CD1c-positive myeloid dendritic cell (primary cell): Measurements from ENCODE around the gene LBP.
A peak's percentile ranks its signal among the peaks of the same experiment; 100 is the strongest.
"Not testable (repeated sequence)": the region's sequence is repeated elsewhere in the genome, so short reads cannot be mapped to it uniquely, and the experiment has no call there.

Source experiments
- DNase-seq: peaks from one replicate; pipeline ENCODE4 v3.0.0-alpha.2; 2016; ENCODE audit errors: extremely low spot score

The LBP gene

DNA sequence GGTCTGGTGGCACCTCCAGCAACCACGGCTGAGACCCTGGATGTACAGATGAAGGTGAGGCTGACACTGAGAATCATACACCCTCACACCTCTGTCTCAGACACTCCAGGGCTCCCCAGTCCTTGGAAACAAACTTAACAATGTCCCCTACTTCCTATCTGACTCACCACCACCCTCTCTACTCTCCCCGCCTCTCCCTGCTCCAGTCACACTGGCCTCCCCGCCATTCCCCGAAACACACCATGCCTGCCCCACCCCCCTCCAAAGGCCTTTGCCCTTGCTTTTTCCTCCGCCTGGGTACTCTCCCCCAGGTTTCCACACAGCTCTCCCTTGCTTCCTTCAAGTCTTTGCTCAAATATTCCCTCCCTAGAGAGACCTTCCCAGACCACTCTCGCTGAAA is 26.1 kb upstream of the LBP start:
- no peak for DNase-seq

DNA sequence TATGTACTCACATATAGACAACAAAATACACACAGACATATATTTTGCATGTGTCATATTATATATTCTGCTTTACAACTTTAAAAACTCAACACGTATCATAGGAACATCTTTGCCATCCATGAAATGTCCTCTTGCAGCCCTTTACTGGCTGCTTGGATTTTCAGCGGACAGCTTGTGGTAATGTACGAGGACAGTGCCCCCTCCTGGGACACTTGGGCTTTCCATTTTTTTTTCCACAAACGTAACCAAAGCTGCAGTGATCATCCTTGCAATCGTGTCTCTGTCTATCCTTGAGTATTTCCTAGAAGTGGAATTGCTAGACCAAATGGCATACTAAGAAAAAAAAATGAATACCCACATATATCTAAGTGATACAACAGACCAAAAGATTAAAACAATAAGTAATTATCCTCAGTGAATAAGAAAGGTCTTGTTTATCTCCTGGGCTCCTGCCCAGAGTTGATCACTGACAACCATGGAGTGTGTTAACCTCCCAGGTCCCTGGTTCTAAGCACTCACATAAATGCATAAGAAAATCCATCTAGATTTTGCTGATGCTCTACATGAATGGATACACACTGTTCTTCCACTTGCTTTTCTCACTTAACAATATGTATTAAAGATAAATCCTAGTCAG is 24.2 kb upstream of the LBP start:
- peak; percentile 66 for DNase-seq

DNA sequence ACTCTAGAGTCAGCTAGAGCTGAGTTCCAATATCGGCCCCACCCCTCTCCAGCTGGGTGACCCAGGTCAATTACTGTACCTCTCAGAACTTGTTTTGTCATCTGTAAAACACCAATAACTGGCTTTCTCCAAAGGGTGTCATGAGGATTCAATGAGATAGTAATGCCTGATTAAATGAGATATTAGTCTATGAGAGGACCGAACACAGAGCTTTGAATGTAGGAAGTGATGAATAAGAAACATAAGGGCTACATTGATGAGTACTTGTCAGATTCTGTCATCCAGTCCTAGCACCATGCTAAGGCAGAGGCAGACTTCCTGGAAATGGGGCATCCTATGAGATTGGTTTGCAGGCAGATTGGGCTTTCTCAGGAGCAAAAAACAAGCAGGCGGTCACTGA is 22.1 kb upstream of the LBP start:
- DNase-seq: no peak

DNA sequence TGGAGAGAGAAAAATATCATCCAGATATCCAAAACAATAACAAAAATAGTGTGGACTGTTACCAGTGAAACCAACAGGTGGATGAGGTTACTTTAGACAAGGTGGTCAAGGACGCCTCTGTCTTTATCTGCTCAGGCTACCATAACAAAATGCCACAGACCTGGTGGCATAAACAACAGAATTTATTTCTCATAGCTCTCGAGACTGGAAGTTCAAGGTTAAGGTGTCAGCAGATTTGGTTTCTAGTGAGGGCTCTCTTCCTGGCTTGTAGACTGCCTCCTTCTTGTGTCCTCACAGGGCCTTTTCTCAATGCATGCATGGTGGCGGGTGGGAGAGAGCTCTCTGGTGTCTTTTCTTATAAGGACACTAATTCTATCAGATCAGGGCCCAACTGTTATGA is 21.1 kb upstream of the LBP start:
- no peak for DNase-seq

DNA sequence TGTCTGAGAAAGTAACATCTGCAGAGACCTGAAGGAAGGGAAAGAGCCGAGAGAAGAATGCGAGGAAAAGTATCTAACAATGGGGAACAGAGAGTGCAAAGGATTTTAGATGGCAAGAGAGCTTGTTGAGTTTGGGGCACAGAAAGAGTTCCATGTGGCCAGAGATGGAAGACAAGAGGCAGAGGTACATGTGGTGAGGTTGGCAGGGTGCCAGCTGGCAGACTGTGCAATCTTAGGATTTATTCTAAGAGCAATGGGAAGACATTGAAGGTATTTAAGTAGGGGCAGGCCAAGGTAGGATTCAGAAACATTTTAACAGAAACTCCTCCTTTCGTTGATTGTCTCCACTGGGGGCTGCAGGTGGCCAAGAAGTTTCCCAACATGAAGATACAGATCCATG is 20.4 kb upstream of the LBP start:
- DNase-seq: no peak

DNA sequence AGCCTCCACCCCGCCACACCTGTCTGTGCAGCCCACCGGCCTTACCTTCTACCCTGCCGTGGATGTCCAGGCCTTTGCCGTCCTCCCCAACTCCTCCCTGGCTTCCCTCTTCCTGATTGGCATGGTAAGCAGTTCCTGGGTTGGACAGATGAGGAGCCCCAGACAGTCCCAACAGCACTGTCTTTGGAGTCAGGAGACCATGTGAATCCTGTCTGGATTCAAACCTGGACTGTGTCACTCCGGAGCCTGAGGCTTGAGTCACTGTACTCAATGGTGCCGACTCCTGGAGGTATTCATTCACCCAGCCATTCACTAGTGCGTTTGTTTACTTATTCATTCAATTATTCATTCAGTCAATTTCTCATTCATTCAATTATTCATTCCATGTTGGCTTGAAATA is 20.0 kb upstream of the LBP start:
- no peak for DNase-seq

DNA sequence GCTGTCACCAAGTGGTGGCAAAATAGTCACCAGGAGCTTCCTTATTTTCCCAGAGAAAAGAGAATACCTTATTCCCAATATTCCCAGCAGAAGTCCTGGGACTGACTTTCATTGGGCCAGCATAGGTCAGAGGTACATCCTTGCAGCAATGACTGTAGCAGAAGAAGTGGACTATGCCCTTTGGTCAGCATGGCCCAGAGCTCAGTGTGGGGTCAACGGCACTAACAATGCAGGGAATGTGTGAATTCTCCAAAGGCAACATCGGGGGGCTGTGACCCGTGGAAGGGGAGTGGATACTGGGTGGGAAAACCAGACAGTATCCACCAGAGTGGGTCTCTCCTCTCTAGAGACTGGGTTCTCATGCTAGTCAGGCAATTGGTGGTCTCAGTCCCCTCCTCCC is 15.6 kb upstream of the LBP start:
- no peak for DNase-seq

DNA sequence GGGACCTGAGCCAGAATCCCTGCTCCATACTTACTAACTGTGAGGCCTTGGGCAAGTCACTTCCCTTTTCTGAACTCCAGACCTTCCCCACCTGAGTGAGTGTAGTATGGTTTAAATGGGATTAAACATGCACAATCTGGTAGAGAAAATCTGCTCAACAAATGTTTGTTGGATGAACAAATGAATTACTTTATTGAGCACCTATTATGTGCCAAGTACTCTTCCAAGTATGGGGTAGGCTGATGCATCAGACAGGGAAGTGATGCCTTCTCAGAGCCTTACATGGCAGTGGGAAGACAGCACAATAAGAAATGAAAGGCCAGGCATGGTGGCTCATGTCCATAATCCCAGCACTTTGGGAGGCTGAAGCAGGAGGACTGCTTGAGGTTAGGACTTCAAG is 15.0 kb upstream of the LBP start:
- no peak for DNase-seq

DNA sequence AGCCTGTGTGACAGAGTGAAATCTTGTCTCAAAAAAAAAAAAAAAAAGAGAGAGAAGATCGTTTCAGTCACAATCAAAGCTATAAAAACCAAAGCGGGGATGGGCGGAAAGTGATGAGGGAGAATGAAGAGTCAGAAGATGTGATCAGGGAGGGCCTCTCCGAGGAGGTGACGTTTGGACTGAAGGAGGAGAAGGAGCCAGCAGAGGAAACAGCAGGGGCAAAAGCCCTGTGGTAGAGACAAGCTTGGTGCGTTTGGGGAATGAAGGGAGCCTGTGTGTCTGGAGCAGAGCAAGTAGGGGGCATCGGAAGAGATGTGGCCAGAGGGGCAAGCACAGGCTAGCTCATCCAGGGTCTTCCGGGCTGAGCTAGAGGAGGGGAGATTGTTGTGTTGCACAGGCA is 14.5 kb upstream of the LBP start:
- no peak for DNase-seq

DNA sequence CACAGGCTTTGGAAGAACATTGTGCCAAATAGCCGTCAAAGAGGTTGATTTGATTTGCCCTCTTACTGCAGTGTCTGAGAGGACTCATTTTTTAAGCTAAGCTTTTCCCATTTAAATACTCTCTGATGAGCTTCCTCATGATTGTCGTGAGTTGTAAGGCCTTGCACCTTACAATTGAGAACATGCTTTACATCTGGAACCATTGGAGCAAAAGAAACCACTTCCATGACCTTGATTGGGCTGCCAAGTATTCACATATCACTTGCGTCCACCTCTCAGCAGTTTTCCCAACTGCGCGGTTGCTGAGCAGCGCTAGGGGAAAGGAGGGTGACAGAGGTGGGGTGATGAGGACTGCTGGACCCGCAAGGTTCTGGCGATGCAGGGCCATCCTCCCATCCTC is 12.3 kb upstream of the LBP start:
- DNase-seq: no peak

DNA sequence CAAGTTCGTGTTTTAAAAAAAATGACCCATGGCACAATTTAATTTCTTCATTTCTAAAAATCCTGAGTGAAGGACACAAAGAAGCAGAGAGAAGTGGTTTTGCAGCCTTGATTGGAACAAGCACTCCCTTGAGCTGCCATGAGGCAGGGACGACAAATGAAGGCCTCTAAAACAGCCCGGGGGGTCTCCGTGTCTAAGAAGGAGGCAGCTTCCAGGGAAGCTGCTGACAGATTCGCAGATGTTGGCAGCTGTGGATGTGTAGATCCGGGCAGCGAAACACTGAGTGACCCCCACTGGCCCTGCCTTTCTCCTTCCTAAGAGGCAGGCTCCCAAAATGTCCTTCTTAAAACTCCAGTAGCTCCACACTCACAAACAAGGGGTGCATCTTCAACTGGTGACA is 9.6 kb upstream of the LBP start:
- no peak for DNase-seq

DNA sequence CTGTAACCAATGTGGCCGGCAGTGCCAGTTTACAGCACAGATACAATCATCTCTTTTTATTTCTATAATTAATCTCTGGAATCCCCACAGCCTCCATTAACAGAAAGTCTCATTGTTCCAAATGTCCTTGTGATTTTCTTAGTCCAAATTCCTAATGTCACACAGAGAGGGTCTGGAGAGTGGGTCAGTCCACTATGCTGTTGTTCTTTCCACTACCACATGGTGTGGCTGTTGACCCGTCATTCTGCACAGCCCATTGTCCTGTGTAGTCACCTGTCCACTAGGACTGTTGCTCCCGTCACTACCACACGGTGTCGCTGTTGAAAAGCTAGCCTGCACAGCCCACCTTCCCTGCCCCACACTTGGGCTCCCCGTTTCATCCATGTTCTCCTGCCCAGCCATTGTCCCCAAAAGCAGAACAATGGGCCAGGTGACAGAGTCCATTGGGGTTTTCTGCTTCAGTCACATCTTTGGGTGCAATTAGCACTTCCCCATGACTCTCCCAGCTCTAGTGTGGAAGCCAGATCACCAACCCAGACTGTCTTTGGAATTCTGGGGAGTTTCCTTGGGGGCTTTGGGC is 8.6 kb upstream of the LBP start:
- peak; percentile 60 for DNase-seq

DNA sequence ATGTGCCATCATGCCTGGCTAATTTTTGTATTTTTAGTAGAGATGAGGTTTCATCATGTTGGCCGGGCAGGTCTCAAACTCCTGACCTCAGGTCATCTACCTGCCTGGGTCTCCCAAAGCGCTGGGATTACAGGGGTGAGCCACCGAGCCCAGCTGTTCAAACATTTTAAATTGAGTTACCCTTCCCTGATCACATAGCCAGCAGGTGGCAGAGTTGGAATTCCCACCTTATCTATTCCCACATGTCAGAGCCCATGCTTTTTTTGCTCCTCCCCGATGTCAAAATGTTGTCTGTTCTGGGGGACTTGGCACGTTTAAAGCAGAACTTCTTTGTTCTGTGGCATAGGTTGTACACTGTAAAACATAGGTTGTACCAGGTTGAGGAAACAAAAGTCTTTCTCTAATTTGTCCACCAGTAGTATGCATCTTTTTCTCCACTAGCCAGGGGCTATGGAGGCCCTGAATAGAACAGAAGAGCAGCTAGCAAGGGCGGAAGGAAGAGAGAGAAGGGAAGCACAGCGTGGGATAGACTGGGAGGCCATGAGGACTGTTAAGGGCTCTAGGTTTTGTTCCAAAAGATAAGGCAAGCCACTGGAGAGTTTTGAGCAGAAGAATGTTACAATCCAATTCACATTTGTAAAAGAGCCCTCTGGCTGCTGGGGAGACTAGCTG is 7.3 kb upstream of the LBP start:
- DNase-seq: no peak

DNA sequence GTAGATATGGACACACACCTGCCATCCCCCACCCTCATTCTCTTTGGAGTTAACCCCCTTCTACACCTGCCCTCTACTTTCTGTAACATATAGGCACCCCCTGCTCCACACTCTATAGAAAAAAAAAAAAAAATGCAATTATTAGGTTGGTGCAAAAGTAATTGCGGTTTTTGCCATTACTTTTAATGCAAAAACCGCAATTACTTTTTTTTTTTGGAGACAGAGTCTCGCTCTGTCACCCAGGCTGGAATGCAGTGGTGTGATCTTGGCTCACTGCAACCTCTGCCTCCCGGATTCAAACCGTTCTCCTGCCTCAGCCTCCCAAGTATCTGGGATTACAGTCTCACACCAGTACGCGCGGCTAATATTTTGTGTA is 6.8 kb upstream of the LBP start:
- DNase-seq: not testable (repeated sequence)

DNA sequence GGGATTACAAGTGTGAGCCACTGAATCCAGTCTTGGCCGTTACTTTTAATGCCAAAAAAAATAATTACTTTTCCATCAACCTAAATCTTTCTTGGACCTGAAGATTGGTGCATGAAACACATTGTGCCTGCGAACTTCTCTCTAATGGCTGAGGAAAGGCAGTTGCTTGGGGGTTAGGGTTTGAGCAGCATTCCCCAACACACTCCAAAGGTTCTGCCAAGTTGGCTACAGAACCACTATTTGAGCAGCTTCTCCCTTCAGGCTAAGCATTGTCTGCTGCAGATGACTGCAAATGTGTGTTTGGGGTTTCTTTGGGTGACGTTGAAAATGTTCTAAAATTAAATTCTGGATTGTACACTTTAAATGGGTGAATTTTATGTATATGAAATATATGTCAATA is 6.3 kb upstream of the LBP start:
- DNase-seq: no peak

DNA sequence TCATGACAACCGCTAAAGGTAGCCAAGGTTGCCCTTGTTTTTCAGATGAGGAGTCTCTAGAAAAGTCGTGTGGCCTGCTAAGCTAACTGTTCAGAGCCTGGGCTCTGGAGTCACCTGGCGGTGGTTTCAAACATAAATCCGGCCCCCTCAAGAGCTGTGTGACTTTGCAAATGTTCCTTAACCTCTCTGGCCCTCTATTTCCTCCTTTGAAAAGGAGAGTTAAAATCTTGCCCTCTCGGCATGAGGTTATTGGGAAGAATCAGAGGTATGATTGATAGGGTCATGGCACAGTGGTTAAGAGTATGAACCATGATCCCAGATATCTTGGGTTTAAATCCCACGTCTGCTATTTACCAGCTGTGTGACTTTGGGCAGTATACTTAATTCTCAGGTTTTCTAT is 5.6 kb upstream of the LBP start:
- no peak for DNase-seq

DNA sequence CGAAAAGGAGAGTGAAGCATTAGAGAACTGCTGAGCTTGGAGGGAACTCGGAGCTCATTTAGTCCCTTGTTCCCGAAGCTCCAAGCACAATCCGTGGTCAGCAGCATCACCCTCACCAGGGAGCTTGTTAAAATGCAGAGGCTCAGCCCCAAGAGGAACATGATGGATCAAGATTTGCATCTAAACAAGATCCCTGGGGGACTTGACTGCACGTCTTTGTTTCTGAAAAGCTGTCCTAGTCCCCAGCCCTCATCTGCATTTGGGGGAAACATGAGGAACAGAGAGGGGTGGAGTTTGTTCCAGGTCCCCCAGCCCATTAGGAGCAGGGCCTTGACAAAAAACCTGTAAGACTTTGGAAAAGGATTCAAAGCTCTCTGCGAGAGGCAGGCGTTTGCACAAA is 4.1 kb upstream of the LBP start:
- no peak for DNase-seq

DNA sequence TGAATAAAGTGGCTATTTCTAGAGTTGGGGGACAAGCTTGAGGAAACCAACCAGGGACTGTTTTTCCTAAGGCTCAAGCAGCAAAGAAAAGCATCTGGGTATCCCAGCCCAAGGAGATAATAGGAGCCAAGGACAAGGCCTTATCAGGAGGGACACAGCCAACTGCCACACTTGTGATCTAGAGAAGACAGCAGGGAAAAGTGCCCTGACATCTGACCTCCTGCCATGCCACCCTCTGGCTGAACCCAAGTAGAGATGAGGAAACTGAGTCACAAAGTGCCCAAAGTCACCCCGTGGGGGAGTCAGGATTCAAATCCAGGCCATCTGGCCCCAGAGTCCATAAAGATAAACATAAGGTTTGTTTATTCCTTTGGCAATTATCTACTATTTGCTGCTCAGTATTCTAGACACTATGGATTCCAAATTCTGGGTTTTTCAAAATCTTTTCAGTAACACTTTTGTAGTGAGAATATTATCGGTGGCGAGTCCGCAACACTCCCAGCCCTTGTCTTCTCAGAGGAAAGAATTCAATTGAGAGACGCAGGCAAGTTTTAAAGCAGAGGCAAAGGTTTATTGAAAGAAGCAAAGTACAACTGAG is 3.5 kb upstream of the LBP start:
- DNase-seq: no peak

DNA sequence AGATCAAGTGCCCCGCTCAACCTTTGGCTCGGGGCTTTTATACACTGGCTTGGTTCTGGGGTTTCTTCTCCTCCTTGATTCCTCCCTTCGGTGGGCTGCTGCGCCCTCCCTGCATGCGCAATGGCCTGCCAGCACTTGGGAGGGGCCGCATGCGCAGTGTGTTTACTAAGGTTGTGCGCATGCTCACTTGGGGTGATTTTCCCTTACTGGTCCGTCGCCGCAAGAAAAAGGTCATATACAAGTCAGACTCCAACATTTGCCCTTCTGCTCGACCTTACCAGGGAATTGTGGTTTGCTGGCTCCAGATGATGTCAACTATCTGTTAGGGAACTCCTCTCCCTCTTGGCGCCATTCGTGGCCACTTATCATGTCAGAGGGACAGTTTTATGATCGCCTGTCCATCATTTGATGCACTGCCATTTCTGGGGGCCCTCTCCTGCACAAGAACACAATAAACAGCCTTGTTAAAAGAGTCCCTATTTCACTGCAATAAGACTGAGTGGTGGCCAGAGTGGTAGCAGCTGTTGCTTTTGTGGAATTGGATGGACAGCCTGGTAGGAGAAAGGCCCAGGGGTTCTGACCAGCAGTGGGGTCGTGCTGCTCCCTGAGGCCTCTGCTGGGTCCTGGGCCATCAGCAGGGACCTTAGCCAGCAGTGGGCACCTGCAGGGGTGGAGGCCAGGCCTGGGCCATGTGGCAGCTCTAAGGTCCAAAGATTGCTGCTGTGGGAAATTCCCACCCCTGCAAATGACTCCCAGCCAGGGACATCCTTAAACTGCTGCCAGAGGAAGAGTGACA is 2.8 kb upstream of the LBP start:
- no peak for DNase-seq

DNA sequence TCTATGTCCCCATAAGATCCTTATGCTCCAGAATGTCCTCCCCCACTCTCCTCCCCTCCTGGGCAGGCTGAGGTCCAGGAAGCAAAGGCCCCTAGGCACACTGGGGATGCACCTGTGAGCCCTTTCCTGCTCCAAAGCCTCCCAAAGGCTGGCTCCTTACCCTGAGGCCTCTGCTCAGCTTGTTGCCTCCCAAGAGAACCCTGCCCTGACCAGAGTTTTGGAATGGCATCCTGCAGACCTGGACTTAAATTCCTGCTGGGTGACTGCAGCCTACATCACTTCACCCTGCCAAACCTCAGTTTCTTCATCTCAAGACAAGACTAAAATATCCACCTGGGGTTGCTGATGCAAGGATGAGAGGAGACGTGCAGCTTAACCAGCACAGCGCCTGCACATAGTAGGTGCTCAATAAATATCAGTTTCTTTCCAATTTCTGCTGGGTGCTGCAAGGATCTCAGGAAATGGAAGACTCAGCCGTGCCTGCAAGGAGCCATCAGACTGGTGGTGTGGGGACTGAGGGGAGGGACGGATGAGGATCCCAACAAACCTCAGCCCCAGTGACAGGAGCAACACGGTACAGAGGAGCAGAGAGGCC is 2.1 kb upstream of the LBP start:
- no peak for DNase-seq

DNA sequence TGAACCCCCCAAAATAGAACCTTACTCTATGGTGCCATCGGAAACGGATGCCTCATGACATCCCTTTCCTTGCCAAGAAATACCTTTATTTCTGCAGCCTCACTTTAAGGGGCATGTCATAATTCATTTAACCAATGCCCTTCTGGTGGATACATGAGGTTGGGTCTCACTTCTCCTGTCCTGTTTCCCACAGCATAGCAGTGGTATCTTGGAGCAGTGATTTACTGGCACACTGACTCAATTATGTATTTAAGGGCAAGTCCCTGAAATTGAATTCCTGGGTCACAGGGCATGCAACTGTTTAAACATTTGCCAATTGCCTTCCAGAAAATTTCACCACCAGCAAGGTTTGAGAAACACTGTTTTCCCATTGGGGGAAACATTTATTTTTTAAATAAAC is 639 bp upstream of the LBP start:
- no peak for DNase-seq

DNA sequence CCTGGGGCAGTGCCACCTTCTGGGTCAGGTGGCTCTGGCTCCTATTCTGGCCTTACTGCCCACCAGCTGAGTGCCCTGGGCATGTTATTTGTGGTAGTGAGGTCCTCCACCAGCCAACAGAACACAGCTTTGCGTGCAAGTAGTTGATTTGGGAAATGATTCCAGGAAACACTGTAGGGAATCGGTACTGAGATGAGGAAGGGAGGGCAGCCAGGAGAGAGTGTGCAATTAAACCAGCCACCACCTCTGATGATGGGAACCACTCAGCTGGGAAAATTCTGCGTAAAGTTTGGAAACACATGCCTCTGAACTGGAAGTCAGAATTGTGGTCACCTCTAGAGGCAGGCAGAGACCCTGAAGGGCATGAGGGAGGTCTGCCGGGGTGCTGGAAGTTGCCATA is 459 bp downstream of the LBP start:
- DNase-seq: no peak
